HL-60 (cell line): Measurements from ENCODE around the gene RAI1.

ENCODE experiments used
- GABPA ChIP-seq: IDR thresholded peaks from 2 replicates; pipeline ENCODE4 v1.6.1; 2012; ENCODE audit warnings: low read depth
- POLR2AphosphoS5 ChIP-seq: IDR thresholded peaks from 2 replicates; pipeline ENCODE4 v1.6.1; 2012; ENCODE audit warnings: low read depth
- TF ChIP-seq, protein P1 (sequence below): IDR thresholded peaks from one replicate; pipeline ENCODE4 v1.5.1; 2011; ENCODE audit warnings: low read length, control low read depth, inconsistent platforms; ENCODE audit not compliant: insufficient read depth

DNA sequence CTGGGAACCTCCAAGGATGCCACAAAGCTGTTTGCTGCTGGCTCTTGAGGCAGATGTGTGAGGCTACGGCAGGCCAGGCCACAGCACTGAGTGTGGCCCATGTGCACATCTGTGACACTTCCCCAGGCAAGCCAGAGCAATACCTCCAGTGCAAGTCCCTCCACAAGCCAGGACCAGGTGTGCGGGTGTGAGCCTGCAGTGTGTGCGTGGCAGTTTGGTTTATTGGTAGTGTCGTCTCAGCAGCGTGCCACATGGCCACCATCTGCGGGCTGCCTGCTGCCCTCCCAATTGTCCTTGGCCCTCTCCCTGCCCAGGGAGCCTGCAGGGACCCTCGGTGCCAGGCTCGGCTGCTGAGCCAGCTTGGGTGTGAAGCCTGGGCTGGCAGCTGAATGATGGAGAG, 165.4 kb downstream of the RAI1 start:
- TF ChIP-seq, protein P1, sequence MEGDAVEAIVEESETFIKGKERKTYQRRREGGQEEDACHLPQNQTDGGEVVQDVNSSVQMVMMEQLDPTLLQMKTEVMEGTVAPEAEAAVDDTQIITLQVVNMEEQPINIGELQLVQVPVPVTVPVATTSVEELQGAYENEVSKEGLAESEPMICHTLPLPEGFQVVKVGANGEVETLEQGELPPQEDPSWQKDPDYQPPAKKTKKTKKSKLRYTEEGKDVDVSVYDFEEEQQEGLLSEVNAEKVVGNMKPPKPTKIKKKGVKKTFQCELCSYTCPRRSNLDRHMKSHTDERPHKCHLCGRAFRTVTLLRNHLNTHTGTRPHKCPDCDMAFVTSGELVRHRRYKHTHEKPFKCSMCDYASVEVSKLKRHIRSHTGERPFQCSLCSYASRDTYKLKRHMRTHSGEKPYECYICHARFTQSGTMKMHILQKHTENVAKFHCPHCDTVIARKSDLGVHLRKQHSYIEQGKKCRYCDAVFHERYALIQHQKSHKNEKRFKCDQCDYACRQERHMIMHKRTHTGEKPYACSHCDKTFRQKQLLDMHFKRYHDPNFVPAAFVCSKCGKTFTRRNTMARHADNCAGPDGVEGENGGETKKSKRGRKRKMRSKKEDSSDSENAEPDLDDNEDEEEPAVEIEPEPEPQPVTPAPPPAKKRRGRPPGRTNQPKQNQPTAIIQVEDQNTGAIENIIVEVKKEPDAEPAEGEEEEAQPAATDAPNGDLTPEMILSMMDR = no peak
- TF ChIP-seq POLR2AphosphoS5 = no peak
- no peak for TF ChIP-seq GABPA
